Measurements from ENCODE around the gene TTC21A.

TTC21A gene

GRCh38 chr3:39177708-39178332, 70.3 kb downstream of the TTC21A start:
- DNase-seq (ENCODE audit: low spot score): peak; percentile 85

DNA sequence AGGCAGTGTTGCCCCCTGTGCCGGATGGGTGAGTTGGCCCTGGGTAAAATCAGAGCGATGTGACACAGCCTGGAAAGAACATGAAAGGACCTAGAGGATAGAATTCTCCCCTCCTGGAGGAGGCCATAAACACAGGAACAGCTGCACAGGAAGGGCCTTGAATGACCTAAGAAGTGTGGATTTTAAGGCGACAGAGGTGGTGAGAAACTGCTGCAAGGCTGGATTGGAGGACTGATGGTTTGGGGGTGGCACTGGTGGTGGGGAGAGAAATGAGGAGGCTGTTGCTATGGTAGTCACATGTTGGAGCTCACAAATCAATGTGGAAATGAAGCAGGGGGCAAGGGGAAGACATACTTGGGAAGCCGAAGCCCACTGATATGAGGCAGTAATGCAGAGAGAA, 71.1 kb downstream of the TTC21A start:
- peak; percentile 14 for DNase-seq (ENCODE audit: low spot score)

DNA sequence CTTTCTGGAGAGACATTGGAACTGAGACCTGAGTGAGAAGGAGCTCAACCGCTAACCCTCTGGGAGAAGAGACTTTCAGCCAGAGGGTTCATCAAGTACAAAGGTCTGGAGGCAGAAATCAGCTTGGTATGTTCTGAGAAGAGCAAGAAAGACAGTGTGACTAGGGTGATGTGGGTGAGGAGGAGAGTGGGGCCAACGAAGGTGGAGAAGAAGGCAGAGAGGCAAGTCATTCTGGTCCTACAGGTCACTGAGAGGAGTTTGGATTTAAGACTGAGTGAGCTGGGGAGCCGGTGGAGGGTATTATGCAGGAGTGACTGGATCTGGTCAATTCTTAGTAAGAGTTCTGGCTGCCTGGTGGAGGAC, 72.7 kb downstream of the TTC21A start:
- no peak for DNase-seq (ENCODE audit: low spot score)

DNA sequence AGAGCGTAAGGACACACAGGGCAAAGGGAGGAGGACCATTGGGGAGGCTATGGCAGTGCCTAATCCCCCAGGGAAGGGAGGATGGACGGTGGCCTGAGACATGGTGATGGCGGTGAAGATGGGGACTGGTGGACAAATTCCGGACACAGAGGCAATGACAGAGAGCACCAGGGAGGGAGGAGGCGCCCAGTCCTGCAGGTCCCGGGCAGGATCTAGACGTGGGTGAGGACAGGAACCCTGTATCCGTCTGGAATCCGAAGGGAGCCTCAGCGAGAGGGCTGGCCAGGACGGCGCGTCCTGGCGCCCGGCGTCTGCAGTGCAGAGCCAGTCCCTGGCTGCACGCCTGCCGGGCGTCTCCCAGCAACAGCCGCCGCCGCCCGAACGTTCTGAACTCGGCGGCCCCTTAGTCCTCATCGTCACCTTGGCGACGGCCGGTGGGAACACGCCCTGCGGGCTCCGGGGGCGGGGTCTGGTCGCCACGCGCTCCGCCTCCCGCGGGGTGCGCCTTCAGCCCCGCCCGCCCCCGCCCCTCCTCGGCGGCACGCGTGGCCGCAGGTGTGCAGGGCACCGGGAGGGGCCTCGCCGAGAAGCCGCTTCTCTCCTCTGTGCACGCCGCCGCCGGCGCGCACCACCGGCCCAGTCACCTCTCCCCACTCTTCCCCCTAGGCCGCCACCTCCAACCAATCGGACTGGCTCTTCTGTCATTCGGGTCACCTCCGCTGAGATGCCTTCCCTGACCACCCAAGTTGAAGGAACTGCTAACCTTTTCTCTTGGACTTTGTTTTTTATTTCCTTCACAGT, 73.3 kb downstream of the TTC21A start:
- peak; percentile 45 for DNase-seq (ENCODE audit: low spot score)

DNA sequence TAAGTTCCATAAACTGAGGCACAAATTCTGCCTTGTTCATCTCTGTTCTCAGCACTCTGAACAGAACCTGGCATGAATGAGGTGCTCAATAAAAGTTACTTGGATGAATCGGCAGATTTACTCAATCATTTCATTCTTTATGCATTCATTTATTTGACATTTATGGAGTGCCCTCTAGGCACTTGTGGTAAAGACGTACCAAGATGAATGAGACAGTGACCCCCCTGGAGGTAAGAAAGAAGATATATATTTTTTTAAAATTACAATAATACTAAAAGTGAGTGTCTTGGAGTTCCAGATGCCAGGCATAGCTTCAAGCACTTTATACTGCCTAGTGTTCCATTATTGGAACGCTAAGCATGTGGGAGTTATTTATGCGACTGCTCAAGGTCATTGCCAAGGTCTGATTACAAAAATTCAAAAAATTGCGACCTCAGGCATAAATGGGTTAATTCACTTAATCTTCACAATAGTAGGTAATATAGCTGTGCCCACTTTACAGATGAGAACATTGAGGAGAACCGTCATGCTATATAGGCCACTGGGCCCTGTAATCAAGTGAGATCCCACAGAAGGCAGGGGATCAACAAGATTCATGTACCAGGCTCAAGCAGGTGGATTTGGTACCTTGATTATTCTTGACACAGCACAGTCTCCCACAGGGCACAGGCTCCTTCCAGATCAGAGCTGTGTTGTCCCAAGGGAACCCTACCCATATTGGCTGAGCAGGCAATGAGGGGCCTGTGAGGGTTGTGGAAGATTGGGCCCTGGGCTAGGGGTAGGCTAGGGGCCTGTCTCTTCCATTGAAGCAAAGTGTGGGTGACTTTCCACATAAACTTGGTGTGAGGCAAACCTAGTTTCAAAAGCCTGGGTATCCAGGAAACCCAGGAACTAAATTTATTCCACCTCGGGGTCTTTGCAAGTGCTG, 74.2 kb downstream of the TTC21A start:
- DNase-seq (ENCODE audit: low spot score): no peak

DNA sequence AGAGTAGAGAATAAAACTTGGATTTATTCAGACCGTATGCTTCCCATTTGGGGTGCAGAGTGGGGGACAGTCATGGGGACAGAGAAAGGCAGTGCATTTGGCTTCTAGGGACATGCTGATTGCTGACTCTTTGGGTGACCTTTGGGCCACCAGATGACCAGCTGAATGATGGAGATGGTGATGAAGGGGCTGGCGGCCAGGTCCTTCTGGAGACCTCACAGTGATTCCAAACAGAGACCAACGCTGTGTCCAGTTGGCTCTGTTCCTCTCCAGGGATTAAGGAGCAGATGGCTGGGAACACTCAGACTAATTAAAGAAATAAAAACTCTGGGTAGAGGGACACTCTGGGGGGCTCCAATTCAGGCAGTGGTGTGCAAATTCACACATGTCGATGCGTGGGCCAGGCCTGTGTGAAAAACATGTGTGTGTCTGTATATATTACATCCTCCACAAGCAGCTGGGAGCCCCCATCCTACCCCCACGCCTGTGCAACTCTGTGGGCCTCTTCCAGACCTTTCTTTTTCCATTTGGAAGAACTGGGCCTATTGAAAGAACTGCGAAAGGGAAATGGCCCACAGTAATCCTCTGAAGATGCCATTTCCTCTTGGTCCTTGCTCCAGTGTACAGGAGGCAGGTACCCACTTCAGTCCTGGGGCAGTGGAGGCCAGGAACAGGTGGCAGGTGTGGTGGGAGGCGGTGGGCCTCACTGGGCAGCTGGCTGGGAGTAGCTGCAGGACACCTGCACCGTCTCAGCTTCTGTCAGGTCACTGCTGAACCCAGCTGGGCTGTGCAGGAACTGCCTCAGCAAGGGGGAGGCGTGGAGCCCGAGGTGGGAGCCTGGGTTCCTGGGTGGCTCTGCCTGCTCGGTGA, 76.0 kb downstream of the TTC21A start:
- no peak for DNase-seq (ENCODE audit: low spot score)

DNA sequence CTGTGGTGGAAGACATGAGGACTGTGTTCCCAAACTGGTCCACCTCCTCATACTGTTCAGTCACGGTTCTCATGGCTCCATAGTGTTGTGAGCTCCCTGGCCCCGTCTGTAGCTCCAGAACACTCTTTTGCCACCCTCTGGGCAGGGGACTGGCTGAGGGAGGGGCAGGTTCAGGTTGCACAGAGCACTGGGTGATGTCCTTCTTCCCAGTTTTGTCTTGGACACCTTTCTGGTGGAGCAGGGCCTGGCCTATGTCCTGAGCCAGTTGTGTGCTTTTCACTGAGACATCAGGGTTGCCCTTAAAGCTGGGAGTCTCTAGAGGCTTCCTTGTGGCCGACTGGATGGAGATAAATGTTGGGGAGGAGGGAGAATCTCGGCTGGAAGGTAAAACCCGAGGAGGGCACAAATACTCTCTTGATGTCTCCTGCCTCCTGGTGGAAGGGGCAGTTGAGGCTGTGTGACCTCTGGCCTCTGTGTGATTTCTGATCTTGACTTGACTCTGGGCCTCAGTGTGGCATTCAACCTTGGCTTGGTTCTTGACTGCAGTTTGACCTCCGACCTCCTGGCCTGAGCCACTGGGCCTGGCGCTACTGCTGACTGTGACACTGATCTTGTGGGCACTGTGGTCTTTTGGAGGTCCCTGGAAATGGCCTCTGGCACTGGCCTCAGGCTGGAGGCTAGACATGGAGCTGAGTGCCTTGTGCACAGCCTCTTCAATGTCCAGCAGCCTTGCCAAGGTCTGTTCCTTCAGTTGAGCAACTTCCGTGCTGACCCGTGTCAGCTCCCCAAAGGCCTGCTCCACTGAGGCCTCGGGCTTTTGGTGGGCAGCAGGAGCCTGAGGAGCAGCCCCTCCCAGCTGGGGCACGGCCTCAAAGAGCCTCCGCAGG, 76.8 kb downstream of the TTC21A start:
- no peak for DNase-seq (ENCODE audit: low spot score)

DNA sequence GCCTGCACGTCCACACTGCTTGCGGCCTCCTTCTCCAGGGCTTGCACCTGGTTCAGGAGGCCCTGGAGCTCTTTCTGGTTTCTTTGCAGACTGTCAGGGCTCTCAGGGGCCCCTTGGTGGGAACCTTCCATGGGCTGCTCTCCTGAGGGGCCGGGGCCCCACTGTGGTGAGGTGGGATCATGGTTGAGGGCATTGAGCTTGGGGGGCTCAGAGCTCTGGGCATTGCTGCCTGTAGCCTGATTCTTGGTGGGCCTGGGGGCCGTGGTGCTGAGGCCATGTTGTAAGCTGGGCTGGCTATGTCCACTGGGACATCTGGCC, 77.4 kb downstream of the TTC21A start:
- DNase-seq (ENCODE audit: low spot score): no peak

GRCh38 chr3:39185326-39185958, 78.0 kb downstream of the TTC21A start:
- DNase-seq (ENCODE audit: low spot score): no peak

DNA sequence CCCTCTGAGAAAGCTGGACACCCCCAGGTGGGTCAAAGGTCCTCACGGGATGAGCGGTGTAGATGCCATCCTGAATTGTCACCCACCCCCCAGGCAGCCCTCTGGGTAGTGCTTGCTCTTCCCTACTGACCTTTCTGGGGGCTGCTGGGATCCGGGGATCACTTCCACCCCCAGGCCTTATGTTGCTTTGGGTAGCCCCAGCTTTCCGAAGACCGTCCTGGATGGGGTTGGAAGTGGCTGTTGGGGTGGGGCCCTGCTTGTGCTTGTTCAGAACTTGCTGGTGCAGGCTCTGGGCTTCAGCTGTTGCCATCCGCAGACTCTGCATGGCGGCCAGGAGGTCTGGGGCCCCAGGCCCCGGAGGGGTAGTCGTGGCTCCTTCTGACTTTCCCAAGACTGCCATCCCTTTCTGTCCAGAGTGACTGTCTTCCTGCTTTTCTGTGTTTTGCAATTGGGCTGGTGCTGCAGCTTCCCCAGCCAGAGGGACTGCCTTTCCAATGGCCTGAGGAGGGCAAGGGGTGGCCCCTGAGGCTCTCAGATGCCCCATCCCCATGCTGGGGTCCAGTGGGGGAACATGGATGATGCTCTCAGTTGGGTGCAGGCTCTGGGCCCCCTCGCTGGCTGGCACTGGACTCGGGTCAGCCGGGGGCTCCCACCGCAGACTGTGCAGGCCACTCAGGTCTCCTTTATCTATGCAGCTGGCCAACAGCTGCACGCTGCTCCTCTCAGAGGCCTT, 78.6 kb downstream of the TTC21A start:
- no peak for DNase-seq (ENCODE audit: low spot score)

DNA sequence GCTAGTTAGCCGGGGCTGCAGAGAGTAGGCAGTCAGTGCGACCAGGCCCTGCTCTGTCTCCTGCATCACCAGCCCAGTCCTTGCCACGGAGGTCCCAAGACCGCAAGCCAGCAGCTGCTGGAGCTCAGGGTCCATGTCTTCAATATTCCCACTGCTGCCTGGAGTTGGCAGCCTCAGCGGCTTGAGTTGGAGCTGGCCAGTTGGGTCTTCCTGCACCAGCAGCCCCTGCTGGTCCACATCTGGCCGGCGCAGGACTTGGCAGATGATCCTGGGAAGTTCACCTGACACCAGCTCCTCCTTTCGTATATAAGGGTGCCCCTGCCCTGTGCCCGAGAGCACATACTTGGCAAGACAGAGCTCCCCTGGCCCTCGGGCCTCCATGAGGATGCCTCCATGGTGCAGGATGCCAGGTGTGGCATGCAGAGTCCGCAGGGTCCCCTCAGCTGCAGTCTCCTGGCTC, 79.2 kb downstream of the TTC21A start:
- DNase-seq (ENCODE audit: low spot score): no peak

- DNase-seq (ENCODE audit: low spot score): no peak
Measured at GRCh38 chr3:39187372-39188155, 80.1 kb downstream of the TTC21A start.

All from pons (tissue), 1 donor.